Forelimb muscle (tissue), 1 donor: Measurements from ENCODE around the gene NCKAP5L. TPM values are rescaled to one million over a fixed set of nuclear protein-coding genes. Genes with fewer than 3 reads are reported as not detected.
"Not testable (repeated sequence)": the region's sequence is repeated elsewhere in the genome, so short reads cannot be mapped to it uniquely, and the experiment has no call there.

Experiments used
- DNase-seq: peaks from one replicate; pipeline ENCODE4 v3.0.0-alpha.2; 2013; ENCODE audit warnings: low read depth
- polyA plus RNA-seq: library from polyadenylated mRNA; unstranded; fragments of 120-200 nt; gene quantifications from one replicate; pipeline ENCODE4 v1.2.1, GENCODE V29; 2013; ENCODE audit not compliant: insufficient read length

The NCKAP5L gene
- polyA plus RNA-seq: 42.4 TPM

GRCh38 chr12:49828133-49829091, at the start of gene NCKAP5L:
Gene NCKAP5L (minus strand): TSS chr12:49828413. CDS start chr12:49804044, 24,369 bp downstream.
- peak; percentile 79 for DNase-seq

GRCh38 chr12:49877066-49877465, 48.9 kb upstream of the NCKAP5L start:
- DNase-seq: no peak

DNA sequence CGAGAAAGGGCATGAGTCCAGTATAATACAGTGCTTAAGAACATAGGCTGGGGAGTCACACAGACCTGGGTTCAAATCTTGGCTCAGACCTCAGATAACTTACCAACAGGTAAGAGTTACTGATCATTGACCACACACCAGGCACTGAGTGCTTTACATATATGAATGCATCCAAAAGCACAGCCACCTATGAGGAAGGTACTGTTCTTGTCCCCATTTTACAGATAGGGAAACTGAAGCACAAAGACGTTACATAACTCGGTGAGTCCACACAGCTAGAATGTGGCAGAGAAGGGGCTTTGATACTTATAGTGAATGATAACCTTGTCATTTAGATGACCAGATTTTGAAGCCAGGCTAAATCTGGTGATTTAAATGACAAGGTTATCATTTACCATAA, 47.9 kb upstream of the NCKAP5L start:
- no peak for DNase-seq

GRCh38 chr12:49875115-49875720, 47.0 kb upstream of the NCKAP5L start:
- no peak for DNase-seq

GRCh38 chr12:49874142-49874897, 46.1 kb upstream of the NCKAP5L start:
- DNase-seq: no peak

- DNase-seq: no peak
Observed at GRCh38 chr12:49873361-49873934, 45.2 kb upstream of the NCKAP5L start.

DNA sequence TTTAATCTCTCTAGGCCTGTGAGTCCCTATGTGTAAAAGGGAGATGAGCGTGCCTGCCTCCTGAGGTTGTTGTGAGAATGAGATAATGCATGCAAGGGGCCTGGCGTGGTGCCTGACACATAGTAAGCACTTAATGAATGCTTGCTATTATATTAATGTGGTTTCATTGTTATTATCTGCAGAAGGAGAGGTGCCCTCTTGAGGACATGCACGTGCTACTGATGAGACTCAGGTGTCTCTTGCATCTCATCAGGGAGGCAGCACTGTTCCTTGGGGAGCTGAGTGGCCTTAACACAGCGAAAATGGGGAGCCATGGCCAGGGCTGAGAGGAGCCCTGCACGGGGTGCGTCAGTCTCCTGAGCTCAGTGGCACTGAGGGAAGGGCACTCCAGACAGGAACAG, 44.6 kb upstream of the NCKAP5L start:
- no peak for DNase-seq

DNA sequence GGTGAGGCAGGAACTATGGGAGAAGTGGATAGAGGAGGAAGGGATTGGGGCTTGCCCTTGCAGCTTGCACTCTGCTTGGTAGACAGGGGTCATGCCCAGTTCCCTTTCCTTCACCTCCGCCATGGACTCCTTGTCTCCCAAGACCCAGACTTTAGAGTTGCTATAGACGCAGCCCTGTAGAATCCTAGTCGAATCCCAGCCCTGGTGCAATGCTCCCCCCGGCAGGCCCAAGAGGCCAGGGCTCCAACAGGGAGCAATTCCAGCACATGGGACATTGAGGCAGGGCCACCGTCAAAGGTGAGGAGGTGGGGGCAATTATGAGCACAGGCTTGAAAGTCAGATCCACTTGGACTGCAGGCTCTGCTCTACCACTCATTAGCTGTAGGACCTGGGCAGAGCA, 44.2 kb upstream of the NCKAP5L start:
- DNase-seq: no peak

DNA sequence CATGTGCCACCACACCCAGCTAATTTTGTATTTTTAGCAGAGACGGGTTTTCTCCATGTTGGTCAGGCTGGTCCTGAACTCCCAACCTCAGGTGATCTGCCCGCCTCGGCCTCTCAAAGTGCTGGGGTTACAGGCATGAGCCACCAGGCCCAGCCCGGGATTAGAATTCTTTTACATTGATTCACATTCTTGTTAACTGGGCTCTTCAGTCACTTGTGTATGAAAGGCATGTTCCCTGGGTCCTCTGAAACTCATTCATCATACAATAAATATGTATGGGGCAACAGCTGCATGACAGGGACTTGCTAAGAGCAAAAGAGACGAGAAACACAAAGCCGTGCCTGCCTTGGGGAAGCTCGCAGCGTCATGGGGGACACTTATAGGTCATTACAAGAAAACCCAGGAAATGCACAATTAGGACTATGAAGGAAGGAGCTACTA, 43.6 kb upstream of the NCKAP5L start:
- not testable (repeated sequence) for DNase-seq

- no peak for DNase-seq
Observed at GRCh38 chr12:49871263-49871561, 43.0 kb upstream of the NCKAP5L start.

DNA sequence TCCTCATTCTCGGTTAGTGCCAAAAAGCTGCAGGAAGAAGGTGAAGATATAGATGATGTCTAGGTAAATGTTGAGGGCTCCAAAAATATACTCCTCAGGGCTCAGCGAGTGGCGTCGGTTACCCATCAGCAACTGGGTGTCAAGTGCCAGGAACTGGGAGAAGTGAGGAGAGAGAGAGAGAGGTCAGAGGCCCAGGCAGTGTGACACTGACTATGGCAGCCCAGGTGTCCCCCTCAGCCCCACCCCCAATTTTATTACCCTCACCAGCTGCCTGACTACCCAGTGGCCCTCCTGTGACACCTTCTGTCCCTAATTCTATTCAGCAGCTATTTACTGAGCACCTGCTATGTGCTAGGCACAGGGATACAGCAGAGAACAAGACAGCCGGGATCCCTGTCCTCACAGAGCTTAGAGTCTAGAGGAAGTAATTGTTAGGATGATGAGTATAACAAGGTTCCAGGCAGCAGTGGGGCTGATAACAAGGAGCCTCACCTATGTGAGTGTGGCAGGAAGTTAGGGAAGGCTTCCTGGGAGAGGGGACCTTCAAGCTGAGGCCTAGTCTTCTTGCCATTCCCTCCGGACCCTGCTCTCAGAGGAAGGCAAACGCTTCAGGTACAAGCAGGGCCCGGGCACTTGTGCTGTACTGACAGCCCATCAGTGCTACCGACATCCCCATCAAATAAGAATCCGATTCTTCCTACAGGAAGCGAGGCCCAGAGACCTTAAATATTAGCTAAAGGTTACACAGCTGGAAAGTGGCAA, 42.5 kb upstream of the NCKAP5L start:
- no peak for DNase-seq

GRCh38 chr12:49869816-49870500, 41.7 kb upstream of the NCKAP5L start:
- DNase-seq: no peak

DNA sequence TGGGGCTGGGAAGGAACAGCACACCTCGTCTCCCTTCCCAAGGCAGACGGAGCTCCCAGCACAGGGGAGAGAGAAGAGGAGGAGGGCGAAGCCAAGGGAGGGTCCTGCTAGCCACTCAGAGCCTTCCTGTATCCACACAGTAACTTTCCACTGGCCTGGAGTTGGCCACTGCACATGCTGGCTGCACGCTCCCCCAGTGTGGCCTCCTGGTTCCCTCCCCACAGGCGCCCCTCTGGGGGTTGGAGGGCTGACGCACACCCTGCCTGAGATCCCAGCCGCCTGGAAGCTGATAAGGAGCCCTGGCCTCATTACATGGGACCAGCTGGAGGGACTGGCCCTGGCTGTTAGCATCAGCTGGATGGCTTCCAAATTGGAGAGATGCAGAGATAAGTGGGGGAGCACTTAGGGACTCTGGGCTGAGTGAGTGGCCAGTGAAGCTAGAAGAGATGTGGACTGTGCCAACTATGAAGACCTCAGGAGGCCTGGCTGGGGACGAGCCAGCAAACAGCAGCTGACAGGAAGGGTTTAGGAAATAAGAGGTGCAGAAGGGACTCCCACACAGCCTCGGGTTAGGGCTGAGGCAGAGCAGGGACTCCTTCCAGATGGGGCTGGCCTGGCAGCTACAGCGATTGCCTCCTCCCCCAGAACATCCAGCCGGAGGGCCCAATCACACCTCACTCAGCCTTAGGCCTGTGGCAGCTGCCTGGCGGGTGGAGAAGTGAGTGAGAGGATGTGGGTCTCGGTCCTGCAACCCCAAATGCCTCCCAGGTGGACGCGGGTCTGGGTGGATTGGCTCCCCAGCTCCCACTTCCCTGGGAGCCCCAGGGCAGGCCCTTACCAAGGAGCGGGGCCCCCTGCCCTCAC, 41.0 kb upstream of the NCKAP5L start:
- DNase-seq: peak; percentile 76

DNA sequence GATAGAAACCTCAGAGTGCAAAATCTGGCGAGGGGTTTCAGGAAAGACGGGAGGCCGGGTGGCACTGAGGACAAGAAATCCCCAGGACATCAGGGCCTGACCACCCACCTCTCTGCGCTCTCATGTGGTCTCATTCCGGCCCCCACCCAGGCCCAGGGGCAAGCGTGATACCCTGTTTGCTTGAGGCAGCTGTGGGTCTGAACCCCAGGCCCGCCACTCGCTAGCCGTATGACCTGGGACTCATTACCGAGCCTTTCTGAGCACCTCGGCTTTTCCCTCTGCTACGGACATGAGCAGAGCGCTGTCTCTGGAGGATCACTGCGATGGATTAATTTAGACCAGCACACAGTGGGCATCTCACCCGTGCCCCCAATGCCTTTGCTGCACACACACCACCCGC, 40.2 kb upstream of the NCKAP5L start:
- no peak for DNase-seq

- DNase-seq: no peak
Observed at GRCh38 chr12:49867570-49868341, 39.5 kb upstream of the NCKAP5L start.

- no peak for DNase-seq
Observed at GRCh38 chr12:49866859-49867569, 38.8 kb upstream of the NCKAP5L start.

- DNase-seq: no peak
Observed at GRCh38 chr12:49865782-49866135, 37.5 kb upstream of the NCKAP5L start.

- no peak for DNase-seq
Observed at GRCh38 chr12:49865109-49865781, 37.0 kb upstream of the NCKAP5L start.
